Tibial nerve (tissue), 4 donors: ENCODE measurements around the gene ZNF677. TPM values are rescaled to one million over a fixed set of nuclear protein-coding genes. Genes with fewer than 3 reads are reported as not detected.
"Not testable (repeated sequence)": the region's sequence is repeated elsewhere in the genome, so short reads cannot be mapped to it uniquely, and the experiment has no call there.

ENCODE experiments used
- DNase-seq, 2 donors: peaks; one replicate each; pipeline ENCODE4 v3.0.0-alpha.2; 2019; ENCODE audit warnings: low spot score in 2 of 2
- H3K27ac ChIP-seq, 4 donors: fragments of 200-600 bp; sonication (generic) in 3 of 4; one replicate each; pipeline ENCODE4 v1.5.1; 2017 to 2019; ENCODE audit warnings: mild to moderate bottlenecking in 1 of 4
- H3K27me3 ChIP-seq, 2 donors: fragments of 200-600 bp; sonication (generic) in 1 of 2; one replicate each; pipeline versions ENCODE4 v1.5.1 to v1.6.0; 2017 to 2019
- H3K36me3 ChIP-seq, 3 donors: fragments of 200-600 bp; sonication (generic); one replicate each; pipeline ENCODE4 v1.5.1; 2018 to 2019
- H3K4me1 ChIP-seq, 4 donors: fragments of 200-600 bp; sonication (generic) in 3 of 4; one replicate each; pipeline ENCODE4 v1.5.1; 2017 to 2019
- H3K4me3 ChIP-seq, 4 donors: fragments of 200-600 bp; sonication (generic) in 3 of 4; one replicate each; pipeline ENCODE4 v1.5.1; 2017 to 2019; ENCODE audit warnings: mild to moderate bottlenecking in 1 of 4, moderate library complexity in 1 of 4
- H3K9me3 ChIP-seq, 4 donors: fragments of 200-600 bp; sonication (generic) in 3 of 4; one replicate each; pipeline ENCODE4 v1.5.1; 2017 to 2019
- EP300 ChIP-seq, 2 donors: sonication (generic); formaldehyde crosslinking; IDR thresholded peaks; one replicate each; pipeline ENCODE4 v1.6.1; 2017; ENCODE audit warnings: antibody characterized with exemption in 2 of 2, mild to moderate bottlenecking in 1 of 2
- POLR2A ChIP-seq, 2 donors: fragments of 450-650 bp; IDR thresholded peaks; one replicate each; pipeline ENCODE4 v1.6.1; 2017; ENCODE audit warnings: antibody characterized with exemption in 2 of 2, mild to moderate bottlenecking in 2 of 2, moderate library complexity in 2 of 2
- WGBS, 2 donors: methylation state at CpG; one replicate each; pipeline ENCODE4 v1.1.5; 2018; 5-methylcytosine and 5-hydroxymethylcytosine counted together
- total RNA-seq, 4 donors: library from RNA; depleted of rRNA; stranded (reverse); fragments of >200 nt; gene quantifications; one replicate each; pipeline ENCODE4 v1.1.0, GENCODE V29; 2016
- TF ChIP-seq, protein P1 (sequence below), 5 experiments: fragments of 200-600 bp in 3 of 5; fragments of 450-650 bp in 2 of 5; sonication (generic) in 3 of 5; IDR thresholded peaks; one replicate each; pipeline ENCODE4 v1.5.1; 2016 to 2019; ENCODE audit warnings: antibody characterized with exemption in 5 of 5, mild to moderate bottlenecking in 3 of 5, moderate library complexity in 2 of 5

ZNF677 gene
- total RNA-seq, 4 donors from 2014 or later = 15.1 to 28.2 (median 20.3) TPM

GRCh38 chr19:53275480-53275879 is 20.8 kb upstream of the ZNF677 start:
- Histone ChIP-seq H3K36me3 (no peaks in the 10 kb centered on the region), H3K27me3 (no peaks in the 10 kb centered on the region), H3K27ac (no peak overlapping the region), H3K4me3 (no peak overlapping the region), H3K4me1 (no peaks in the 10 kb centered on the region), H3K9me3 (peaks cover 0 to 6% (median 0%) of the 10 kb centered on the region in 4 donors)
- WGBS, 2 donors = 93 to 94% methylated on average over 2 of the region's 2 CpGs
- TF ChIP-seq POLR2A (IDR thresholded peaks at IDR 0.05) = no peak
- TF ChIP-seq, protein P1, sequence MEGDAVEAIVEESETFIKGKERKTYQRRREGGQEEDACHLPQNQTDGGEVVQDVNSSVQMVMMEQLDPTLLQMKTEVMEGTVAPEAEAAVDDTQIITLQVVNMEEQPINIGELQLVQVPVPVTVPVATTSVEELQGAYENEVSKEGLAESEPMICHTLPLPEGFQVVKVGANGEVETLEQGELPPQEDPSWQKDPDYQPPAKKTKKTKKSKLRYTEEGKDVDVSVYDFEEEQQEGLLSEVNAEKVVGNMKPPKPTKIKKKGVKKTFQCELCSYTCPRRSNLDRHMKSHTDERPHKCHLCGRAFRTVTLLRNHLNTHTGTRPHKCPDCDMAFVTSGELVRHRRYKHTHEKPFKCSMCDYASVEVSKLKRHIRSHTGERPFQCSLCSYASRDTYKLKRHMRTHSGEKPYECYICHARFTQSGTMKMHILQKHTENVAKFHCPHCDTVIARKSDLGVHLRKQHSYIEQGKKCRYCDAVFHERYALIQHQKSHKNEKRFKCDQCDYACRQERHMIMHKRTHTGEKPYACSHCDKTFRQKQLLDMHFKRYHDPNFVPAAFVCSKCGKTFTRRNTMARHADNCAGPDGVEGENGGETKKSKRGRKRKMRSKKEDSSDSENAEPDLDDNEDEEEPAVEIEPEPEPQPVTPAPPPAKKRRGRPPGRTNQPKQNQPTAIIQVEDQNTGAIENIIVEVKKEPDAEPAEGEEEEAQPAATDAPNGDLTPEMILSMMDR (IDR thresholded peaks at IDR 0.05) = no peak
- no peak for TF ChIP-seq EP300 (IDR thresholded peaks at IDR 0.05)
- no peak for DNase-seq

DNA sequence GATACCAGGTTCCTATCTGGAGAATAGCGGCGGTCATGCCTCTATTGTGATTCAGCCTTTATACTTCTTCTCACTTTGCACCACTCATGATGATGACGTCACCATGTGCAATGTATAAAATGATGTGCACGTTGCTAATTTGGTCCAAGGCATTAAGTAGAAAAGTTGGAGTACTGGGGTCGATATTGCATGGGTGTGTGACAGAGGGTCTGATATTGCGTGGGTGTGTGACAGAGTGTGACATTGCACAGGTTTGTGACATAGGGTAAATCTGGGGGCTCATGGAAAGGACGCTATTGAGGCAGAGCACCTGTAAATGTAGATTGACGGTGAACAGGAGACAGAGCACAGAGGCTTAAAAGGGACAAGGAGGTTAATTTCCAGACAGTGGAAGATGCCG is 17.4 kb upstream of the ZNF677 start:
- Histone ChIP-seq H3K27ac (no peak overlapping the region), H3K4me1 (no peaks in the 10 kb centered on the region), H3K27me3 (no peaks in the 10 kb centered on the region), H3K9me3 (peaks cover 0 to 4% (median 0%) of the 10 kb centered on the region in 4 donors), H3K4me3 (no peak overlapping the region), H3K36me3 (no peaks in the 10 kb centered on the region)
- WGBS, 2 donors = 87 to 92% methylated on average over 9 of the region's 9 CpGs
- no peak for TF ChIP-seq POLR2A (IDR thresholded peaks at IDR 0.05)
- no peak for TF ChIP-seq EP300 (IDR thresholded peaks at IDR 0.05)
- TF ChIP-seq, protein P1 (IDR thresholded peaks at IDR 0.05) = no peak
- DNase-seq = no peak

DNA sequence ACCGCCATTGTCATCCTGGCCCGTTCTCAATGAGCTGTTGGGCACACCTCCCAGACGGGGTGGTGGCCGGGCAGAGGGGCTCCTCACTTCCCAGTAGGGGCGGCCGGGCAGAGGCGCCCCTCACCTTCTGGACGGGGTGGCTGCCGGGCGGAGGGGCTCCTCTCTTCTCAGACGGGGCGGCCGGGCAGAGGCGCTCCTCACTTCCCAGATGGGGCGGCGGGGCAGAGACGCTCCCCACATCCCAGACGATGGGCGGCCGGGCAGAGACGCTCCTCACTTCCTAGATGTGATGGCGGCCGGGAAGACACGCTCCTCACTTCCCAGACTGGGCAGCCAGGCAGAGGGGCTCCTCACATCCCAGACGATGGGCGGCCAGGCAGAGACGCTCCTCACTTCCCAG is 15.2 kb upstream of the ZNF677 start:
- DNase-seq, H3K4me1 ChIP-seq, H3K9me3 ChIP-seq, H3K27me3 ChIP-seq, H3K36me3 ChIP-seq, H3K27ac ChIP-seq, H3K4me3 ChIP-seq: not testable (repeated sequence)
- WGBS, 2 donors = 85 to 93% methylated on average over 5 to 20 of the region's 27 CpGs

DNA sequence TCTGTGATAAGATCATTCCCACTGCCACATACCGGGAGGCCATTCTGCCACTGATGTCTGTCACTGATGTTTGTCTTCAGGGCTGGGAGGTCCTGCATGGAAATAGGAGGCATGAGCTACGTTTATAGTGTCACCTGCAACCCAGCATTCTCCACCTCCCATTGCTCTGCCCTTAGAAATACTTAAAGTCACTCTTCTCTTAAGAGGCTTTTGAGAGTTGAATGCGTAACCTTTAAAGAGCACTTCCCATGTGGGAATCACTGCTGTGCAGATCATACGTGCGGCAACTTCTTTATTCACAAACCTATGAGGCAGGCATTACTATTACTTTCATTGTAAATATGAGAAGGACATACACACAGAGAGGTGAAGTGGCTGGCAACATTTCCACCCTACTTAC is 12.9 kb upstream of the ZNF677 start, which contains the start of gene VN1R4:
TSS of gene VN1R4 (minus strand) at position 101 of the 400 bp plus-strand sequence. CDS start at position 43, 58 bp downstream.
- 71 to 91% methylated on average over 4 to 5 of the region's 5 CpGs for whole genome bisulfite sequencing, 2 donors
- not testable (repeated sequence) for DNase-seq, H3K4me1 ChIP-seq, H3K36me3 ChIP-seq, H3K9me3 ChIP-seq, H3K4me3 ChIP-seq, H3K27me3 ChIP-seq, H3K27ac ChIP-seq

DNA sequence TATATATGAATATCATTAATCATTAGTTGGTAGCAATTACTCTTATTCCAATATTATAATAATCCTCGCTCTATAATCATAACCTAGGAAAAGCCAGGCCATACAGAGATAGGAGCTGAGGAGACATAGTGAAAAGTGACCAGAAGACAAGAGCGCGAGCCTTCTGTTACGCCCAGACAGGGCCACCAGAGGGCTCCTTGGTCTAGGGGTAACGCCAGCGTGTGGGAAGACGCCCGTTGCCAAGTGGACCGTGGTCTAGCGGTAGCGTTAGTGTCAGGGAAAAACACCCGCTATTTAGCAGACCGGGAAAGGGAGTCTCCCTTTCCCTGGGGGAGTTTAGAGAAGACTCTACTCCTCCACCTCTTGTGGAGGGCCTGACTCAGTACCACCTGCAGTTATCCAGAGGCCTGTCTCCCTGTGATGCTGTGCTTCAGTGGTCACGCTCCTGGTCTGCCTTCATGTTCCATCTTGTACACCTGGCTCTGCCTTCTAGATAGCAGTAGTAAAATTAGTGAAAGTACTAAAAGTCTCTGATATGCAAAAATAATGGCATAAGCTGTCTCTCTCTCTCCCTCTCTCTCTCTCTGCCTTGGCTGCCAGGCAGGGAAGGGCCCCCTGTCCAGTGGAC is 3.2 kb upstream of the ZNF677 start, which contains the start of gene VN1R2:
TSS of gene VN1R2 (plus strand) at position 578 of the 628 bp plus-strand sequence. CDS start 84 bp downstream, outside the sequence.
- not testable (repeated sequence) for H3K9me3 ChIP-seq, H3K27me3 ChIP-seq, H3K36me3 ChIP-seq, H3K4me3 ChIP-seq, H3K27ac ChIP-seq, DNase-seq
- peaks cover 0 to 14% (median 2%) of the 10 kb centered on the region in 4 donors for H3K4me1 ChIP-seq
- WGBS, 2 donors = 60 to 69% methylated on average over 14 of the region's 14 CpGs

- WGBS, 2 donors = 91 to 97% methylated on average over 1 of the region's 1 CpG
- H3K9me3 ChIP-seq = peaks cover 0 to 99% (median 39%) of the 10 kb centered on the region in 4 donors
Measured at GRCh38 chr19:53246498-53246897, 8.2 kb downstream of the ZNF677 start.

More at GRCh38 chr19:53246498-53246897, 8.2 kb downstream of the ZNF677 start:
- H3K4me3 ChIP-seq = no peak overlapping the region
- H3K27me3 ChIP-seq = no peaks in the 10 kb centered on the region
- no peak for DNase-seq
- H3K27ac ChIP-seq = no peak overlapping the region
- peaks cover 2 to 99% (median 29%) of the 10 kb centered on the region in 3 donors for H3K36me3 ChIP-seq
- TF ChIP-seq POLR2A (IDR thresholded peaks at IDR 0.05) (no peak), EP300 (IDR thresholded peaks at IDR 0.05) (no peak)
- TF ChIP-seq, protein P1 (IDR thresholded peaks at IDR 0.05) = no peak
- no peaks in the 10 kb centered on the region for H3K4me1 ChIP-seq
